ENCODE measurements around the gene MOB3B.

The MOB3B gene

GRCh38 chr9:27395484-27395921 is 134.1 kb downstream of the MOB3B start:
- in situ Hi-C loops (cut with HindIII; ENCODE audit: low sequenced_read_pairs), result no loop called here
- DNase-seq (ENCODE audit: low read depth, low spot score), result no peak
- no peak for TF ChIP-seq CTCF (IDR thresholded peaks at IDR 0.05; ENCODE audit: low read depth, low read length)
- no peak overlapping the region for H3K4me3 ChIP-seq (ENCODE audit: low read depth, low read length)

GRCh38 chr9:27394826-27395201 is 134.8 kb downstream of the MOB3B start:
- TF ChIP-seq CTCF (IDR thresholded peaks at IDR 0.05; ENCODE audit: low read depth, low read length), result no peak
- no peak overlapping the region for H3K4me3 ChIP-seq (ENCODE audit: low read depth, low read length)
- in situ Hi-C loops (cut with HindIII; ENCODE audit: low sequenced_read_pairs), result no loop called here
- DNase-seq (ENCODE audit: low read depth, low spot score), result no peak

- H3K4me3 ChIP-seq (ENCODE audit: low read depth, low read length), result no peak overlapping the region
- no peak for TF ChIP-seq CTCF (IDR thresholded peaks at IDR 0.05; ENCODE audit: low read depth, low read length)
- in situ Hi-C loops (cut with HindIII; ENCODE audit: low sequenced_read_pairs), result no loop called here
- DNase-seq (ENCODE audit: low read depth, low spot score), result no peak
Measured at GRCh38 chr9:27394154-27394825, 135.3 kb downstream of the MOB3B start.

GRCh38 chr9:27393054-27393846 is 136.4 kb downstream of the MOB3B start:
- no peak overlapping the region for H3K4me3 ChIP-seq (ENCODE audit: low read depth, low read length)
- DNase-seq (ENCODE audit: low read depth, low spot score), result no peak
- in situ Hi-C loops (cut with HindIII; ENCODE audit: low sequenced_read_pairs), result no loop called here
- no peak for TF ChIP-seq CTCF (IDR thresholded peaks at IDR 0.05; ENCODE audit: low read depth, low read length)

- in situ Hi-C loops (cut with HindIII; ENCODE audit: low sequenced_read_pairs), result no loop called here
- H3K4me3 ChIP-seq (ENCODE audit: low read depth, low read length), result no peak overlapping the region
- TF ChIP-seq CTCF (IDR thresholded peaks at IDR 0.05; ENCODE audit: low read depth, low read length), result no peak
- DNase-seq (ENCODE audit: low read depth, low spot score), result no peak
Measured at GRCh38 chr9:27392451-27392850, 137.2 kb downstream of the MOB3B start.

GRCh38 chr9:27391040-27391895 is 138.3 kb downstream of the MOB3B start:
- no peak for TF ChIP-seq CTCF (IDR thresholded peaks at IDR 0.05; ENCODE audit: low read depth, low read length)
- H3K4me3 ChIP-seq (ENCODE audit: low read depth, low read length), result no peak overlapping the region
- in situ Hi-C loops (cut with HindIII; ENCODE audit: low sequenced_read_pairs), result no loop called here
- no peak for DNase-seq (ENCODE audit: low read depth, low spot score)
